HG02759 (cell line): ENCODE measurements around the gene ANKRD62.

Experiments
- ATAC-seq: cut with Tn5 transposase; IDR thresholded peaks from one replicate; pipeline ENCODE4 v1.9.1; 2021; ENCODE audit warnings: mild to moderate bottlenecking, moderate library complexity; ENCODE audit not compliant: unreplicated experiment

The ANKRD62 gene

DNA sequence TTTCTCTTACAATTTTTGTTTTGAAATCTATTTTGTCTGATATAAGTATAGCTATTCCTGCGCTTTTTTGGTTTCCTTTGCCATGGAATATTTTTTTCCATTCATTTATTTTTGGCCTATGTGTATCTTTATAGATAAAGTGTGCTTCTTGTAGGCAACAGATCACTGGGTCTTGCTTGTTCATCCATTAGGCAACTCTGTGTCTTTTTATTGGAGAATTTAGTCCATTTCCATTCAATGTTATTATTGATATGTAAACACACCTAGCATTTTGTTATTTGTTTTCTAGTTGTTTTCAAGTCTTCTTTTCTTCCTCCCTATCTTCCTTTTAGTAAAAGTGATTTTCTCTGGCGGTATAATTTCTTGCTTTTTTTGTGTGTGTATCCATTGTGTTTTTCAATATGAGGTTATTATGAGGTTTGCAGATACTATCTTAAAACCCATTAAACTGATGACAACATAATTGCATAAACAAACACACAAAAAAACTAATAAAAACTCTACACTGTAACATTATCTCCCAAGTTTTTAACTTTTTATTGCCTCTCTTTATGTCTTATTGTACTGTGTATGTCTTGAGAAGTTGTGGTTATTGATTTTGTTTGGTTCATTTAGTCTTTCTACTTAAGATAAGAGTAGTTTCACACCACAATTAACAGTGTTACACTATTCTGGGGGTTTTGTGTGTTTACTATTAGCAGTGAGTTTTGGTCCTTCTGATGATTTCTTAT, 71.6 kb downstream of the ANKRD62 start:
- no peak for ATAC-seq
